Activated naive CD4-positive, alpha-beta T cell treated with anti-CD3 and anti-CD28 coated beads for 36 hours (primary cell): ENCODE data around the gene SDCCAG8. TPM values are rescaled to one million over a fixed set of nuclear protein-coding genes. Genes with fewer than 3 reads are reported as not detected.
A peak's percentile ranks its signal among the peaks of the same experiment; 100 is the strongest.

ENCODE experiments used
- CTCF ChIA-PET: fragments of 350-600 bp; sonication (Branson Sonifier 250); formaldehyde crosslinking; loops from one replicate; lab custom pipeline; 2021; ENCODE audit warnings: antibody characterized with exemption; lab: Charles Lee
- DNase-seq: peaks from one replicate; pipeline ENCODE4 v3.0.0-alpha.2; 2020
- H3K27ac Mint-ChIP-seq: one replicate; pipeline ENCODE4 v1.8.0; 2021; ENCODE audit warnings: mild to moderate bottlenecking, mixed read lengths
- H3K27me3 Mint-ChIP-seq: one replicate; pipeline ENCODE4 v1.8.0; 2021; ENCODE audit warnings: low read depth, mixed read lengths
- H3K36me3 Mint-ChIP-seq: one replicate; pipeline ENCODE4 v1.8.0; 2021; ENCODE audit warnings: low read depth, mixed read lengths
- H3K4me1 Mint-ChIP-seq: one replicate; pipeline ENCODE4 v1.8.0; 2021; ENCODE audit warnings: low read depth, mixed read lengths
- H3K4me3 Mint-ChIP-seq: one replicate; pipeline ENCODE4 v1.8.0; 2021; ENCODE audit warnings: mild to moderate bottlenecking, moderate library complexity, mixed read lengths
- H3K9me3 Mint-ChIP-seq: one replicate; pipeline ENCODE4 v1.8.0; 2021; ENCODE audit warnings: mixed read lengths
- intact Hi-C: fragments of 100-400 bp; cut with micrococcal nuclease; formaldehyde crosslinking; loops from one replicate; pipeline ENCODE4 v1.15.1; 2023
- total RNA-seq, 2 experiments: library from RNA; stranded (reverse); gene quantifications; one replicate each; pipeline ENCODE4 v1.2.3, GENCODE V29; 2021

The SDCCAG8 gene
- total RNA-seq, 2 experiments from 2014 or later, result 24.5 to 29.9 TPM

DNA sequence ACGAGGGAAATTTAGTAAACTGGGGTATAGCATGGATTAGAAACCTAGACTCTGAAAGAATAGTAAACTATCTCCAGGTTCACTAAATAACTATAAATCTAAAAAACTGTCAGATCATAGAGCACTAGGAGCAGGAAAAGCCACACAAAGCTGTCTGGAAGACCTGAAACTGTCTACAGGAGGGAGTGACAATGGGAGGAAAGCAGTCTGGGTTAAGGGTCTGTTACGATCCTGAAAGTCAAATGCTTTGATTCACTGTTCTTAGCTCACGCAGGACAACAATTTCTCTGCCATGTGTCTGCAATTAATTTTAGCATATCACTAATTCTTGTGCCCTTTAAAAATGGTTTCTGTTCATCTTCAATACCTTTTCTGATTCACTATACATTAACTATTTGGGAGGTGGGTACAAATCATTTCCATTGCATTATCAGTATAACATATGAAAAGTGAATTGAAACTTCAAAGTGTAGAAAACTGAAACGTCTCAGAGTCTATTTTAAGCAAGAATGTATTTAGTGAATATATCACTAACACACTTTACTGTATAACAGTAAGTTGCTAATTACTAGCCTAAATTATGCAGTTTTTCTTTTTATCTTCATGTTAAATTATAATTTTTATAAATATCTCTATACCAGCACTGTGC is 19.1 kb upstream of the SDCCAG8 start:
- H3K4me1 Mint-ChIP-seq, result peaks cover 8% of the 10 kb centered on the region
- no peak for DNase-seq
- no peak overlapping the region for H3K27ac Mint-ChIP-seq
- H3K9me3 Mint-ChIP-seq, result peaks cover 18% of the 10 kb centered on the region
- no peaks in the 10 kb centered on the region for H3K27me3 Mint-ChIP-seq
- intact Hi-C loops, result no loop called here
- CTCF ChIA-PET, result interaction anchor here (0.6 kb wide), 1 partner anchor 17 kb away, joined by 3 read pairs; no protein-coding TSS in a partner anchor
- no peak overlapping the region for H3K4me3 Mint-ChIP-seq
- H3K36me3 Mint-ChIP-seq, result peaks cover 39% of the 10 kb centered on the region

DNA sequence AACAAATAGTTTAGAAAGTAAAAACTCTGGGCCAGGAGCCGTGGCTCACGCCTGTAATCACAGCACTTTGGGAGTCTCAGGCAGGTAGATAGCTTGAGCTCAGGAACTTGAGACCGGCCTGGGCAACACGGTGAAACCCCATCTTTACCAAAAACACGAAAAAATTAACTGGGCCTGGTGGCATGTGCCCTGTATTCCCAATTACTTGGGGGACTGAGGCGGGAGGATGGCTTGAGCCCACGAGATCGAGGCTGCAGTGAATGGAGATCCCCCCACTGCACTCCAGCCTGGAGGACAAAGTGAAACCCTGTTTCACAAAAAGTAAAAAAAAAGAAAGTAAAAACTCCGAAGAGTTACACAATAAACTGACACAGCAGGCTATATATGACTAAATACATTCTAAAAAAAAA is 11.4 kb upstream of the SDCCAG8 start:
- no peak overlapping the region for H3K4me3 Mint-ChIP-seq
- H3K4me1 Mint-ChIP-seq, result peaks cover 22% of the 10 kb centered on the region
- DNase-seq, result no peak
- H3K36me3 Mint-ChIP-seq, result peaks cover 30% of the 10 kb centered on the region
- no peak overlapping the region for H3K27ac Mint-ChIP-seq
- H3K27me3 Mint-ChIP-seq, result no peaks in the 10 kb centered on the region
- intact Hi-C loops, result no loop called here
- CTCF ChIA-PET, result no interaction called here
- peaks cover 9% of the 10 kb centered on the region for H3K9me3 Mint-ChIP-seq

DNA sequence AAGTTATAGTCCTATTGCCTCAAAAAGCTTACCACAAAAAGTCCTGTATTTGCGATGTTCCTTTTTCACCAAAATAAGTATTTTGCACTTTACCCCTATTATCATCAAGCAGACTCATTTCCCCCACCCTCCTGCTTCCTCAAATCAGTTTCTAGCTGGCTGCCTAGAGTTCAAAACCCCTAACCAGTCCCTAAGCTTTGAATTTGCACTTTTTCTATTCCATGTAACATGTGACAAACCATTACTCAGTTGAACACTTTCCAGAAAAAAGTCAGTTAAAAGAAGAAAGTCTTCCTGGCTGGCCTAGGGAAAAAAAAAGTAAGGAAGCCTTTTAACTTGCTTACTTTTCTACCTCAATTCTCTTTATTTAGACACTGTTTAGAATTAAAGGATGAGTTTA is 8.9 kb upstream of the SDCCAG8 start:
- Mint-ChIP-seq H3K36me3 (peaks cover 22% of the 10 kb centered on the region), H3K9me3 (peaks cover 4% of the 10 kb centered on the region), H3K4me3 (no peak overlapping the region), H3K27ac (no peak overlapping the region), H3K27me3 (no peaks in the 10 kb centered on the region), H3K4me1 (peaks cover 33% of the 10 kb centered on the region)
- no peak for DNase-seq
- intact Hi-C loops, result no loop called here
- CTCF ChIA-PET, result no interaction called here

DNA sequence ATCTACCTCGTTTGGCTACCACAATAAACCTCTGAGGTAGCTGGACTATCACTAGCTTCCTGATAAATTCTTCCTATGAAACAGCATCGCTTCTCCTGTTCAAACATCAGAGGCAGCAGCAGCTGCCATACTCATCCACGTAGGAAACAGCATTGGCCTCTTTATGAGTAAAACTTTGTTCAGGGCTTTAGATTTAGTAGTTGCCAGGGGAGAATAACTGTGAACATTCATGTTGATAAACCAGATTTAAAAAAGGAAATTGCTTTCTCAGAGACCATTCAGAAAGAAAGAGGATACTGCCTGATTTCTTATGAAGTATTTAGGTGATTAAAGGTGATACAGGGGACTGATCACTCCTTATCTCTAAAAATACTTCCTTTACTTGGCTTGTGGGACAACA is 7.9 kb upstream of the SDCCAG8 start:
- peaks cover 15% of the 10 kb centered on the region for H3K36me3 Mint-ChIP-seq
- H3K9me3 Mint-ChIP-seq, result peaks cover 2% of the 10 kb centered on the region
- peaks cover 37% of the 10 kb centered on the region for H3K4me1 Mint-ChIP-seq
- H3K27me3 Mint-ChIP-seq, result no peaks in the 10 kb centered on the region
- no peak overlapping the region for H3K27ac Mint-ChIP-seq
- CTCF ChIA-PET, result no interaction called here
- intact Hi-C loops, result loop anchor here (2.0 kb wide), 1 partner anchor 17 kb away; no protein-coding TSS in a partner anchor
- no peak overlapping the region for H3K4me3 Mint-ChIP-seq
- DNase-seq, result no peak

DNA sequence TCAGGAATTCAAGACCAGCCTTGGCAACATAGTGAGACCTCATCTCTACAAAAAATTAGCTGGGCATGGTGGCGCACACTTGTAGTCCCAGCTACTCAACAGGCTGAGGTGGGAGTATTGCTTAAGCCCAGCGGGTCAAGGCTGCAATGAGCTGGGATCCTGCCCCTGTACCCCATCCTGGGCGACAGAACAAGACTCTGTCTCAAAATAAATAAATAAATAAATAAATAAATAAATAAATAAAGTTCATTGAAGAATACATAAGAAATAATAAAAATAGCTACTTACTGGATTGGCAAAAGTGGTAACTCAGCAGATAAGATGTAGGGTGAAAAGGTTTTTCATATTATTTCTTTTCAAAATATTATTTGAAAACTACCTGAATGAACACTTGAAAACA is 6.6 kb upstream of the SDCCAG8 start:
- CTCF ChIA-PET, result interaction anchor here (1.4 kb wide), 1 partner anchor 19 kb away, joined by 3 read pairs; no protein-coding TSS in a partner anchor
- Mint-ChIP-seq H3K9me3 (no peaks in the 10 kb centered on the region), H3K4me1 (peaks cover 43% of the 10 kb centered on the region), H3K27me3 (no peaks in the 10 kb centered on the region), H3K27ac (no peak overlapping the region), H3K4me3 (no peak overlapping the region), H3K36me3 (peaks cover 7% of the 10 kb centered on the region)
- no peak for DNase-seq
- intact Hi-C loops, result loop anchor here (2.0 kb wide), 1 partner anchor 18 kb away; no protein-coding TSS in a partner anchor

DNA sequence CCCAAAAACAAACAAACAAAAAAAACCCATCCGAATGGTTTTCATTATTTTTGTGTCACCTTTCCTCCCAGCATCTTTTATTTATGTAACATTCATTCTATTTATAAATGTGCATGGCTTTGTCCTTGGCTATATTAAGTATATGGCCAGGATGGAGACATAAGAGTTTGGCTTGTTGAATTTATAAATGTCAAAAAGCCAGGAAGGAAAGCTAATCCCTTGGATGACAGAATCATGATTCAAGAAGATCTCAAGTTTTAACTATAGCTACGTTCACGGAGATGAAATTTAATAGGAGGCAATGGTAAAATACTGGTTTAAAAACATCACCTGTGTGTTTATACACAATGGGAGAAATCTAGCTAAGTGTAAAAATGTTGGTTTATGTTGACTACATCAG is 5.7 kb upstream of the SDCCAG8 start:
- CTCF ChIA-PET, result interaction anchor here (1.4 kb wide), 1 partner anchor 20 kb away, joined by 3 read pairs; no protein-coding TSS in a partner anchor
- intact Hi-C loops, result loop anchor here (10.0 kb wide), 2 partner anchors 1585 to 1725 kb away; partner anchors contain the start of gene COX20
- H3K27me3 Mint-ChIP-seq, result no peaks in the 10 kb centered on the region
- peaks cover 4% of the 10 kb centered on the region for H3K36me3 Mint-ChIP-seq
- no peaks in the 10 kb centered on the region for H3K9me3 Mint-ChIP-seq
- no peak overlapping the region for H3K27ac Mint-ChIP-seq
- DNase-seq, result no peak
- H3K4me3 Mint-ChIP-seq, result no peak overlapping the region
- peaks cover 41% of the 10 kb centered on the region for H3K4me1 Mint-ChIP-seq

DNA sequence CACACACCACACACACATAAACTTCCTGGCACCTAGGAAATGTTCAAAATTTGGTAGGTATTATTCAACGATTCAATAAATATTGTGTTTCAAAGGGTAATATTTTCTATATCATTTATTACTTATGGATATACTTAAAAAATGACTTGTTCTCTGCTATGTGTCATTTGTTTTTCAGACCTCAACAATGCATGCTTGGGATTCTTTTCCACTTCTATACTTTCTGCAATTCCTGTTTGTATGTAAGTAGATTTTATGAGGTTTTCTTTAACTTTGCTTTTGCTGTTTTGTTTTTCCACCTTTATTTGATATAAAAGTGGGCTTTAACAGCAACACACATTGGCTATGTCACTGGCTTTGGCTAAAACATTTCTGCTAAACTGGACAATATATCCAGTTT is 4.3 kb upstream of the SDCCAG8 start:
- intact Hi-C loops, result loop anchor here (10.0 kb wide), 2 partner anchors 1583 to 1723 kb away; partner anchors contain the start of gene COX20
- CTCF ChIA-PET, result no interaction called here
- H3K27ac Mint-ChIP-seq, result no peak overlapping the region
- peaks cover 41% of the 10 kb centered on the region for H3K4me1 Mint-ChIP-seq
- no peaks in the 10 kb centered on the region for H3K27me3 Mint-ChIP-seq
- no peaks in the 10 kb centered on the region for H3K9me3 Mint-ChIP-seq
- H3K36me3 Mint-ChIP-seq, result peaks cover 2% of the 10 kb centered on the region
- no peak for DNase-seq
- H3K4me3 Mint-ChIP-seq, result no peak overlapping the region

DNA sequence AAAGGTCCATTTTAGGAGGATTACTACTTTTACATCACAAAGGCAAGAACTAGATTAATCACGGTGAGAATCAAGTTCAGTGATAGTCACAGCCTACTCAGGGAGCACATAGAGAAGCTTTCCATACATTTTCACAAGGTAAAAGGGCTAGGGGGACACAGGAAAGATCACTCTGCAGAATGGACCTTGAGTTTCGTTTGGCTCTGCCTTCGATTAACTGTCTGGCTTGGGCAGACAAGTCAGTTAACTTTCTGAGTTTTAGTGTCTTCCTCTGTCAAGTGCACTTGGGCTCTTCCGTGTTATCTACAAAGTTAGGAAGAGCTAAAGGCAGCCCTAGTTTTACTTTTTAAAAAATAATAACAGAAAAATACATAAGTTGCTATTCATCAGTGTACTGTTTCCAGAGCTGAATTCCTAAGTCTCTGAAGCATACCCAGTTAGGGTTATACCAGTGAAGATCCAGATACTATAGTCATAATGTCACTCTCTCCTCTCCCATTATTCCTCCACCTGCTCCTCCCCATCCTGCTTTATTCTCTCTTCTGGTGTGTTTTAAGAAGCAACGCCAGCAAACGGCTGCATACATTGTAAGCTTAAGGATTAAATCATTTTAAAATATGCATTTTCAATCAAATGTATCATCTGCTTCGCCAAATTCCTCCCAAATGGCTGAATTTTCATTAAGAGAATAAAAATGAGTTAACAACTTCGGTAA is 2.5 kb upstream of the SDCCAG8 start:
- CTCF ChIA-PET, result no interaction called here
- no peak for DNase-seq
- intact Hi-C loops, result loop anchor here (10.0 kb wide), 2 partner anchors 1581 to 1721 kb away; partner anchors contain the start of gene COX20
- H3K4me1 Mint-ChIP-seq, result peaks cover 32% of the 10 kb centered on the region
- peak overlapping the region; percentile 79 for H3K27ac Mint-ChIP-seq
- no peaks in the 10 kb centered on the region for H3K27me3 Mint-ChIP-seq
- H3K9me3 Mint-ChIP-seq, result no peaks in the 10 kb centered on the region
- H3K4me3 Mint-ChIP-seq, result peak overlapping the region; percentile 99
- H3K36me3 Mint-ChIP-seq, result peaks cover 2% of the 10 kb centered on the region

DNA sequence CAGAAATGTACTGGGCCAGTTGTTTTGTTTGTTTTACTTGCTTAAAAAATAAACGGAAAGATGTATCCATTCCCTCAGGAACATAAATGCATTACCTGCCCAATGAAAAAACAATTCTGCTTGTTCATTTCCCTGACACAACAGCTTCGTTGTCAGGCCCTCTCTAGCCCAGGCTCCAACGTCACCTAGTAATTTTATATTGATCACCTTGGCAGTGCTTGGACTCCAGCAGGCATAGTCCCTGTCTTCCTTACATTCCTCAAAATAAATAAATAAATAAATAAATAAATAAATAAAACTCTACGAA is 2.0 kb upstream of the SDCCAG8 start:
- Mint-ChIP-seq H3K4me3 (peak overlapping the region; percentile 99), H3K27me3 (no peaks in the 10 kb centered on the region), H3K36me3 (peaks cover 2% of the 10 kb centered on the region), H3K4me1 (peaks cover 29% of the 10 kb centered on the region), H3K9me3 (no peaks in the 10 kb centered on the region), H3K27ac (peak overlapping the region; percentile 79)
- CTCF ChIA-PET, result interaction anchor here (0.7 kb wide), 1 partner anchor 17 kb away, joined by 3 read pairs; no protein-coding TSS in a partner anchor
- intact Hi-C loops, result loop anchor here (1.0 to 10.0 kb wide), 4 partner anchors 74 to 1721 kb away; partner anchors contain the start of gene COX20
- peak; percentile 20 for DNase-seq

DNA sequence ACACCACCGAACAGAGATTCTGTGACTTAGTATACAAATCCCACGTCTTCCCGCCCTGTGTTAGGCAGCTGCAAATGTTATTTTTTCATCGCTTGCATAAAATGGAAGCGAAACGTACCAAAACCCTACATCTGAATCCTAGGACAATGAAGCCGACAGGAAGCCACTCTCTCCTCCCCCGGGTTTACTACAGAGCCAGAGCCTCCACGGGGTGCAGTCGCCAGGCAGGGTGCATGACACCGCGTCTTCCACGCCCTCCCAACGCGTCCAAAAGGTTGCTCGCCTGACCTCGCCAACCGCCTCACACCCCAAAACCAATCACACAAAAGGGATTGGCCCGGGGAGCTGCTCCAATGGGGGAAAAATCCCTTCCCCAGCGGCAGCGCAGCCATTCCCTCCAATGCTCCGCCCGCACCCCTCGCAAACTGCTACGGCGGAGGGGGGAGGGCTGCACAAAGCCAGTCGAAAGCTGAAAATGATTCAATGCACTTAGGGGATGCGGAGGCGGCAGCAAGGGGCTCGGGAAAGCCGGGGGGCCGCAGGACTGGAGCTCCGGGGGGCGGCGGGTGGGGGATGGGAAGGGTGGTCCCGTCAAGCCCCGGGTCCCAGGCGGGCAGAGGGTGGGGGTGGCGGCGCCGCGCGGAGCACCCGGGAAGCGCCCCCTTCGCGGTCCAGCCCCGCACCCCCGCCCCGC is 1.5 kb upstream of the SDCCAG8 start:
- Mint-ChIP-seq H3K9me3 (no peaks in the 10 kb centered on the region), H3K27me3 (no peaks in the 10 kb centered on the region), H3K27ac (peak overlapping the region; percentile 99), H3K4me3 (peak overlapping the region; percentile 99), H3K4me1 (peaks cover 29% of the 10 kb centered on the region), H3K36me3 (peaks cover 2% of the 10 kb centered on the region)
- peak; percentile 74 for DNase-seq
- CTCF ChIA-PET, result interaction anchor here (0.7 kb wide), 1 partner anchor 17 kb away, joined by 3 read pairs; no protein-coding TSS in a partner anchor
- intact Hi-C loops, result loop anchor here (1.0 to 10.0 kb wide), 4 partner anchors 74 to 1720 kb away; partner anchors contain the start of gene COX20

DNA sequence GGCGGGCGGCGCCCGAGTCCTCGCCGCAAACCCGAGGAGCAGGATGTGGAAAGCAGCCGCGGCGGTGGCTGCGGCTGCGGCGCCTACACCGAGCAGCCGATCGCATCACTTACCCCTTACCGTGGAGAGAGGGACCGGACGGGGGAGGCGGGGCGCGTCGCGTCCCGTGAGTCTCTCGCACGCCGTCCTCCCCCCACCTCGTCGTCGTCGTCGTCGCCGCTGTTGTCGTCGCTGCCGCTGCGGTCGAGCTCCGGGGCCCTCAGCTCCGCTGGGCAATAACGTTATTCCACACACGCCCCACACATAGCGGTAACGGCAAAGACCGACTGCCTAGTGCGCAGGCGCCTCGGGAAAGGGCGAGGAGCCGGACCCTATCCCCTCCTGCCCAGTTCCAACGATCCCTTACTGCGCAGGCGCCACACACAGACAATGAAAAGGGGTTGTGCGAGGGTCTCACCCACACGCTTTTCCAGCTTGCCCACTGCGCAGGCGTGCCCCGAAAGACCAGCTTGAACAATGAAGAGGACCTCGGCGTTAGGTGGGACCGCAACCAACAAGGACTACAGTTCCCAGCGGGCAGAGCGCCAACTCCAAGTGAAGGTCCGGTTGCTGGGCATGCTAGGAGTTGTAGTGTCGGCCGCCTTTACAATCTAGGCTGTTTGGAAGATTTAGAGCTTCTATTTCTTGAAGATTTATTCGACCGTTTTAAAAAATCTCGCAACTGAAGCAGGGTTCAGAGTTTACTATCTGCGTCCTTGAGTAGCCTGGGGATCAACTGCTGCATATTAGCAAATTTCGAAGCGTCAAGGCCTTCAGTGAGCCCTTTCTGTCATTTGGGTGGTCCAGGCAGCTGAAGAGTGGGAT is 682 bp upstream of the SDCCAG8 start, which contains the start of gene CEP170:
Gene CEP170 (minus strand): TSS at position 355 of the 864 bp plus-strand sequence. CDS start 30,001 bp downstream, outside the sequence.
- peak within 1 kb of the TSS; percentile 99 for H3K4me3 Mint-ChIP-seq
- intact Hi-C loops, result loop anchor here (1.0 to 10.0 kb wide), 13 partner anchors 32 to 1733 kb away; partner anchors contain the start of genes AKT3, CHML, COX20 and EXO1
- peaks cover 2% of the 10 kb centered on the region for H3K36me3 Mint-ChIP-seq
- H3K27me3 Mint-ChIP-seq, result no peaks in the 10 kb centered on the region
- H3K27ac Mint-ChIP-seq, result peak within 1 kb of the TSS; percentile 100
- CTCF ChIA-PET, result interaction anchor here (0.6 to 1.7 kb wide), 2 partner anchors 17 to 66 kb away, joined by 3 to 6 read pairs; no protein-coding TSS in a partner anchor
- peak; percentile 87 for DNase-seq
- no peaks in the 10 kb centered on the region for H3K9me3 Mint-ChIP-seq
- H3K4me1 Mint-ChIP-seq, result peaks cover 32% of the 10 kb centered on the region
